Liver (tissue), 9 donors: ENCODE data around the gene GRIN1. TPM values are rescaled to one million over a fixed set of nuclear protein-coding genes. Genes with fewer than 3 reads are reported as not detected.

ENCODE experiments used
- DNase-seq: peaks from one replicate; pipeline ENCODE4 v3.0.0-alpha.2; 2017; ENCODE audit warnings: low spot score
- H3K27ac ChIP-seq, 2 donors: one replicate each; pipeline ENCODE4 v1.7.0; 2013; ENCODE audit warnings: inconsistent platforms in 2 of 2, low read length in 2 of 2, control low read depth in 1 of 2, low read depth in 1 of 2, mild to moderate bottlenecking in 1 of 2
- H3K27me3 ChIP-seq, 4 donors: one replicate each; pipeline versions ENCODE4 v1.6.1 to v1.7.0; 2013; ENCODE audit warnings: low read length in 3 of 4, inconsistent platforms in 1 of 4, mild to moderate bottlenecking in 1 of 4, moderate library complexity in 1 of 4; ENCODE audit not compliant: control insufficient read depth in 4 of 4, insufficient read depth in 4 of 4
- H3K36me3 ChIP-seq, 4 donors: one replicate each; pipeline versions ENCODE4 v1.6.1 to v1.7.0; 2013; ENCODE audit warnings: low read length in 3 of 4, mild to moderate bottlenecking in 3 of 4, low read depth in 1 of 4, moderate library complexity in 1 of 4; ENCODE audit not compliant: control insufficient read depth in 4 of 4, insufficient read depth in 3 of 4
- H3K4me1 ChIP-seq, 4 donors: one replicate each; pipeline versions ENCODE4 v1.6.1 to v1.7.0; 2013; ENCODE audit warnings: low read length in 3 of 4, mild to moderate bottlenecking in 3 of 4, moderate library complexity in 1 of 4; ENCODE audit not compliant: control insufficient read depth in 4 of 4, insufficient read depth in 4 of 4
- H3K4me3 ChIP-seq, 3 donors: one replicate each; pipeline versions ENCODE4 v1.6.1 to v1.7.0; 2013; ENCODE audit warnings: low read length in 3 of 3, control low read depth in 1 of 3, low read depth in 1 of 3, mild to moderate bottlenecking in 1 of 3
- H3K9ac ChIP-seq, 2 donors: one replicate each; pipeline ENCODE4 v1.7.0; 2013; ENCODE audit warnings: low read length in 2 of 2, mild to moderate bottlenecking in 2 of 2, moderate library complexity in 2 of 2, control low read depth in 1 of 2, low read depth in 1 of 2
- H3K9me3 ChIP-seq, 4 donors: one replicate each; pipeline versions ENCODE4 v1.6.1 to v1.7.0; 2013; ENCODE audit warnings: low read length in 3 of 4; ENCODE audit not compliant: control insufficient read depth in 4 of 4
- EGR1 ChIP-seq, 2 donors: IDR thresholded peaks; 2 replicates each; pipeline ENCODE4 v1.6.1; 2016 to 2018; ENCODE audit warnings: antibody characterized with exemption in 2 of 2, low read depth in 2 of 2
- FOXA1 ChIP-seq: IDR thresholded peaks from 2 replicates; pipeline ENCODE4 v1.6.1; 2016; ENCODE audit warnings: antibody characterized with exemption
- FOXA2 ChIP-seq: IDR thresholded peaks from 2 replicates; pipeline ENCODE4 v1.6.1; 2016; ENCODE audit warnings: antibody characterized with exemption
- GABPA ChIP-seq, 2 donors: IDR thresholded peaks in 1 of 2; conservative IDR thresholded peaks in 1 of 2; 2 replicates each; pipeline ENCODE4 v1.6.1; 2016; ENCODE audit warnings: antibody characterized with exemption in 2 of 2, mild to moderate bottlenecking in 1 of 2, moderate library complexity in 1 of 2
- HNF4A ChIP-seq, 2 donors: conservative IDR thresholded peaks; 2 replicates each; pipeline ENCODE4 v1.6.1; 2016; ENCODE audit warnings: antibody characterized with exemption in 2 of 2, mild to moderate bottlenecking in 2 of 2
- HNF4G ChIP-seq: IDR thresholded peaks from 2 replicates; pipeline ENCODE4 v1.6.1; 2016; ENCODE audit warnings: antibody characterized with exemption
- JUND ChIP-seq, 2 donors: IDR thresholded peaks; 2 replicates each; pipeline ENCODE4 v1.6.1; 2016; ENCODE audit warnings: antibody characterized with exemption in 2 of 2
- NR2F2 ChIP-seq: IDR thresholded peaks from 2 replicates; pipeline ENCODE4 v1.6.1; 2016; ENCODE audit warnings: antibody characterized with exemption
- RAD21 ChIP-seq, 2 donors: IDR thresholded peaks; 2 replicates each; pipeline ENCODE4 v1.6.1; 2016; ENCODE audit warnings: antibody characterized with exemption in 2 of 2, mild to moderate bottlenecking in 2 of 2
- RXRA ChIP-seq, 2 donors: IDR thresholded peaks; 2 replicates each; pipeline ENCODE4 v1.6.1; 2017 to 2018; ENCODE audit warnings: antibody characterized with exemption in 2 of 2, mild to moderate bottlenecking in 1 of 2
- SP1 ChIP-seq: IDR thresholded peaks from 2 replicates; pipeline ENCODE4 v1.6.1; 2018; ENCODE audit warnings: antibody characterized with exemption, mild to moderate bottlenecking
- WGBS: extraction: QIAGEN DNeasy Blood & Tissue Kit; methylation state at CpG from one replicate; pipeline ENCODE4 v1.1.7; 2013; 5-methylcytosine and 5-hydroxymethylcytosine counted together
- polyA plus RNA-seq, 2 donors: library from polyadenylated mRNA; stranded (reverse) in 1 of 2; unstranded in 1 of 2; fragments of 200-250 nt in 1 of 2; fragments of >200 nt in 1 of 2; fragmentation: Nextera tagmentation in 1 of 2; extraction: Ambion mirVana in 1 of 2; gene quantifications; one replicate each; pipeline versions ENCODE4 v1.2.1 to v1.2.3, GENCODE V29; 2013 to 2015
- total RNA-seq, 2 donors: library from RNA; depleted of rRNA; stranded (reverse); fragments of >200 nt; gene quantifications; one replicate each; pipeline ENCODE4 v1.2.3, GENCODE V29; 2014
- TF ChIP-seq, protein P1 (sequence below): fragments of 150-350 bp; IDR thresholded peaks from 2 replicates; pipeline ENCODE4 v1.5.1; 2017; ENCODE audit warnings: improper control_type of control experiment, low read depth, low read length; ENCODE audit not compliant: missing input control
- TF ChIP-seq, protein P2 (sequence below): IDR thresholded peaks from 2 replicates; pipeline ENCODE4 v1.6.1; 2016; ENCODE audit warnings: antibody characterized with exemption
- TF ChIP-seq, protein P3 (sequence below): IDR thresholded peaks from 2 replicates; pipeline ENCODE4 v1.6.1; 2016; ENCODE audit warnings: antibody characterized with exemption, mild to moderate bottlenecking
- TF ChIP-seq, protein P4 (sequence below): IDR thresholded peaks from 2 replicates; pipeline ENCODE4 v1.6.1; 2016; ENCODE audit warnings: antibody characterized with exemption
- donor health status: healthy.
- donor health status: healthy.
- donor health status: healthy.
- donor health status: healthy.
- donor health status: healthy.

The GRIN1 gene
- total and polyA plus RNA-seq, 4 donors: 0.05 TPM; not detected in 3

DNA sequence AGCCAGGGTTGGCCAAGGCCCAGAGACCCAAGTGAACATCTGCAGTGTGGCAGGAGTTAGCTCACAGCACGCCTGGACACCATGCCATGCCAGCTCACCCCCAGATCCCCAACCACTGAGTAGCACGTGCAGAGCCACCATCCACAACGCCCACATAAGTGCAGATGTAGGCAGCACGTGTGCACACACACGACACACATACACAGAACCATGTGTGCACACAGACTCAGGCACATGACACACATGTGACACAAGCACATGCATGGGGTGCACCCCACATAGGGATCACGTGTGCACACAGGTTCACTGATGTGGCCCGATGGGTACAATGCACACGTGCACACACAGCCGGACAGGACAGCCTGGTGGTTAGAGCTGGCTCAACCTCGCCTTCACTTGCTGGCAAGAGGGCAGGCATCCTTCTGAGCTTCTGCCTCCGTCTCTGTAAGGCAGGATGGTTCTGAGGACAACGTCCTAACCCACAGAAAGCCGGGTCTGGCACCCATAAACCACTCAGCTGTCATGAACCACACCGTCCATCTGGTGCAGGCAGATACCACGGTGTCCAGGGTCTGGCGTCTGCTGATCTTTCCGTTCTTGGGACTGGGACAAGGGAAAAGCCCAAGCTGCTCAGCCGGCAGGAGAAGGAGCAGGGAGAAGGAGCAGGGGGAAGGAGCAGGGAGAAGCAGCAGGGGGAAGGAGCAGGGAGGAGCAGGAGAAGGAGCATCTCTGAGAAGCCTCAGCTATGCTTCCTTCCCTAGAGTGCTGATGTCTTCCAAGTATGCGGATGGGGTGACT, 18.9 kb downstream of the GRIN1 start:
- Histone ChIP-seq H3K27ac (no peak overlapping the region), H3K36me3 (no peaks in the 10 kb centered on the region), H3K4me3 (no peak overlapping the region), H3K27me3 (peaks cover 0 to 9% (median 6%) of the 10 kb centered on the region in 4 donors), H3K9ac (no peak overlapping the region), H3K4me1 (peaks cover 0 to 5% (median 0%) of the 10 kb centered on the region in 4 donors), H3K9me3 (no peaks in the 10 kb centered on the region)
- TF ChIP-seq EGR1 (IDR thresholded peaks at IDR 0.05; ENCODE audit: low read depth in 2 of 2) (no peak), FOXA2 (no peak), NR2F2 (no peak), FOXA1 (no peak), HNF4G (no peak)
- TF ChIP-seq, protein P1, sequence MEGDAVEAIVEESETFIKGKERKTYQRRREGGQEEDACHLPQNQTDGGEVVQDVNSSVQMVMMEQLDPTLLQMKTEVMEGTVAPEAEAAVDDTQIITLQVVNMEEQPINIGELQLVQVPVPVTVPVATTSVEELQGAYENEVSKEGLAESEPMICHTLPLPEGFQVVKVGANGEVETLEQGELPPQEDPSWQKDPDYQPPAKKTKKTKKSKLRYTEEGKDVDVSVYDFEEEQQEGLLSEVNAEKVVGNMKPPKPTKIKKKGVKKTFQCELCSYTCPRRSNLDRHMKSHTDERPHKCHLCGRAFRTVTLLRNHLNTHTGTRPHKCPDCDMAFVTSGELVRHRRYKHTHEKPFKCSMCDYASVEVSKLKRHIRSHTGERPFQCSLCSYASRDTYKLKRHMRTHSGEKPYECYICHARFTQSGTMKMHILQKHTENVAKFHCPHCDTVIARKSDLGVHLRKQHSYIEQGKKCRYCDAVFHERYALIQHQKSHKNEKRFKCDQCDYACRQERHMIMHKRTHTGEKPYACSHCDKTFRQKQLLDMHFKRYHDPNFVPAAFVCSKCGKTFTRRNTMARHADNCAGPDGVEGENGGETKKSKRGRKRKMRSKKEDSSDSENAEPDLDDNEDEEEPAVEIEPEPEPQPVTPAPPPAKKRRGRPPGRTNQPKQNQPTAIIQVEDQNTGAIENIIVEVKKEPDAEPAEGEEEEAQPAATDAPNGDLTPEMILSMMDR: no peak
- DNase-seq: no peak
- WGBS: 67% methylated on average over 19 of the region's 19 CpGs

DNA sequence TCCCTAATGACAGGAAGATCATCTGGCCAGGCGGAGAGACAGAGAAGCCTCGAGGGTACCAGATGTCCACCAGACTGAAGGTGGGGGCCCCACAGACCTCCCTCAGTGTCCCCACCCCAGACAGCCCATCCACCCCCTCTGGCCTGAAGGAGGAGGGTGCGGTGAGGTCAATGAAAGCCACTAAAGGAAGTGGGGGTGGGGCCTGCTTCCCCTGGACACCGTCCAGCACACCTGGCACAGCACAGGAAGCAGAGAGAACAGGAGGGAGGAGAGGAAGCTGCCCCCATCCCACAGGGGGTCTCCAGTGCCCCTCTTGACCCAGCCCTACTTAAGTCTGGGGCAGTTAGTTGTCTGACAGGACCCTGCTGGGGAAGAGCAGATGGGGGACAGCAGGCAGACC, 19.7 kb downstream of the GRIN1 start:
- no peaks in the 10 kb centered on the region for H3K9me3 ChIP-seq
- peaks cover 5 to 9% (median 6%) of the 10 kb centered on the region in 4 donors for H3K27me3 ChIP-seq
- no peak overlapping the region for H3K27ac ChIP-seq
- no peaks in the 10 kb centered on the region for H3K36me3 ChIP-seq
- TF ChIP-seq EGR1 (IDR thresholded peaks at IDR 0.05; ENCODE audit: low read depth in 2 of 2): no peak
- no peak for TF ChIP-seq SP1
- no peak for DNase-seq
- H3K9ac ChIP-seq: no peak overlapping the region
- WGBS: 39% methylated on average over 4 of the region's 4 CpGs
- no peak overlapping the region for H3K4me3 ChIP-seq
- peaks cover 0 to 9% (median 3%) of the 10 kb centered on the region in 4 donors for H3K4me1 ChIP-seq

DNA sequence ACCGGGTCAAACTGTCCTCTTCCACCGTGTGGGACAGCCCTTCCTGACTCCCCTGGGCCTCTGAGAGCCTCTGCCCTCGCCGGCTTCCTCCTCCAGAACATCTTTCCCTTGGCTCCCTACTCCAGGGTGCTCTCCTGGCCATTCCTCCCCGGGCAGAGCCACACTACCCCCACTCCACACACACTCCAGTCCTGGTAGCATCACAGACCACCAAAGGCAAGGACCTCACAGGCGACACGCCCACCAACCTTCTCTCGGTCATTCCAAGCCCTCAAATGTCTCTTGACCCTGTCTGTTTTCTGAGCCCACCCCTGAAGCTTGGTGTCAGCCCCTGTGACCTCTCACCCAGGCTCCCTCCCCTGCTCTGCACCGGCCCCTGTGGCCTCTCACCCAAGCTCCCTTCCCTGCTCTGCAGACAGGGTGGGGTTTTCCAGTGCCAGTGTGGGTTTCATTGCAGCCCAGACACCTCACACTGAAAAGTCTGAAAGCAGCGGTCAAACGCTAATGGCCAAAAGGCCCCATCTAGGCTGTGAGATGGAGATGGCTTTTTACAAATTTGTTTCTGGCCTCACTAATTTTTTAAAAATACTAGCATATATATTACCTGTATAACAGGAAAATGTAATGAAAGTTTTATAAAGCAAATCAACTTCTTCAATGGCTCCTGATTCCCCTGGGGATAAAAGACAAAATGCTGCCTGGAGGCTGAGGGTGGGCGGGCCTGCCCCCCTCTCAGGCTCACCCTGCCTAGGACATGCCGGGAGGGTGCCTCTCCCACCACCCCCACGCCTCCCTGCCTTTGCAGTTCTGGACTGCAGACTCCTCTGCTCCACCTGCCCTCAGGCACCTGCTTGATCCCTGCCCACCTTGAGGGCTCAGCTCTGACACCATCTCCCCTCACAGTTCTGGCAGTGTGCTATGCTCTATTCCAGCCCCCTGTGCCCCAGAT, 20.4 kb downstream of the GRIN1 start:
- Histone ChIP-seq H3K9me3 (no peaks in the 10 kb centered on the region), H3K4me1 (peaks cover 0 to 9% (median 3%) of the 10 kb centered on the region in 4 donors), H3K9ac (no peak overlapping the region), H3K36me3 (no peaks in the 10 kb centered on the region), H3K27ac (no peak overlapping the region), H3K4me3 (no peak overlapping the region), H3K27me3 (peaks cover 7 to 13% (median 9%) of the 10 kb centered on the region in 4 donors)
- 35% methylated on average over 14 of the region's 14 CpGs for WGBS
- DNase-seq: no peak
- TF ChIP-seq FOXA2 (no peak), GABPA (IDR thresholded peaks at IDR 0.05 in 1 of 2, conservative IDR thresholded peaks at IDR 0.05 in 1 of 2) (no peak), FOXA1 (no peak), RAD21 (IDR thresholded peaks at IDR 0.05) (no peak), NR2F2 (no peak), RXRA (IDR thresholded peaks at IDR 0.05) (no peak), HNF4G (no peak), SP1 (no peak), HNF4A (conservative IDR thresholded peaks at IDR 0.05) (no peak), JUND (IDR thresholded peaks at IDR 0.05) (no peak), EGR1 (IDR thresholded peaks at IDR 0.05; ENCODE audit: low read depth in 2 of 2) (no peak)
- TF ChIP-seq, protein P1: no peak
- TF ChIP-seq, protein P2, sequence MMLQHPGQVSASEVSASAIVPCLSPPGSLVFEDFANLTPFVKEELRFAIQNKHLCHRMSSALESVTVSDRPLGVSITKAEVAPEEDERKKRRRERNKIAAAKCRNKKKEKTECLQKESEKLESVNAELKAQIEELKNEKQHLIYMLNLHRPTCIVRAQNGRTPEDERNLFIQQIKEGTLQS: no peak
- TF ChIP-seq, protein P3, sequence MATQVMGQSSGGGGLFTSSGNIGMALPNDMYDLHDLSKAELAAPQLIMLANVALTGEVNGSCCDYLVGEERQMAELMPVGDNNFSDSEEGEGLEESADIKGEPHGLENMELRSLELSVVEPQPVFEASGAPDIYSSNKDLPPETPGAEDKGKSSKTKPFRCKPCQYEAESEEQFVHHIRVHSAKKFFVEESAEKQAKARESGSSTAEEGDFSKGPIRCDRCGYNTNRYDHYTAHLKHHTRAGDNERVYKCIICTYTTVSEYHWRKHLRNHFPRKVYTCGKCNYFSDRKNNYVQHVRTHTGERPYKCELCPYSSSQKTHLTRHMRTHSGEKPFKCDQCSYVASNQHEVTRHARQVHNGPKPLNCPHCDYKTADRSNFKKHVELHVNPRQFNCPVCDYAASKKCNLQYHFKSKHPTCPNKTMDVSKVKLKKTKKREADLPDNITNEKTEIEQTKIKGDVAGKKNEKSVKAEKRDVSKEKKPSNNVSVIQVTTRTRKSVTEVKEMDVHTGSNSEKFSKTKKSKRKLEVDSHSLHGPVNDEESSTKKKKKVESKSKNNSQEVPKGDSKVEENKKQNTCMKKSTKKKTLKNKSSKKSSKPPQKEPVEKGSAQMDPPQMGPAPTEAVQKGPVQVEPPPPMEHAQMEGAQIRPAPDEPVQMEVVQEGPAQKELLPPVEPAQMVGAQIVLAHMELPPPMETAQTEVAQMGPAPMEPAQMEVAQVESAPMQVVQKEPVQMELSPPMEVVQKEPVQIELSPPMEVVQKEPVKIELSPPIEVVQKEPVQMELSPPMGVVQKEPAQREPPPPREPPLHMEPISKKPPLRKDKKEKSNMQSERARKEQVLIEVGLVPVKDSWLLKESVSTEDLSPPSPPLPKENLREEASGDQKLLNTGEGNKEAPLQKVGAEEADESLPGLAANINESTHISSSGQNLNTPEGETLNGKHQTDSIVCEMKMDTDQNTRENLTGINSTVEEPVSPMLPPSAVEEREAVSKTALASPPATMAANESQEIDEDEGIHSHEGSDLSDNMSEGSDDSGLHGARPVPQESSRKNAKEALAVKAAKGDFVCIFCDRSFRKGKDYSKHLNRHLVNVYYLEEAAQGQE: no peak
- TF ChIP-seq, protein P4, sequence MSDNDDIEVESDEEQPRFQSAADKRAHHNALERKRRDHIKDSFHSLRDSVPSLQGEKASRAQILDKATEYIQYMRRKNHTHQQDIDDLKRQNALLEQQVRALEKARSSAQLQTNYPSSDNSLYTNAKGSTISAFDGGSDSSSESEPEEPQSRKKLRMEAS: no peak
